Gastroesophageal sphincter (tissue), 3 donors: ENCODE data around the gene MYO3B.

Experiments
- CTCF ChIP-seq, 4 experiments: fragments of 200-600 bp in 2 of 4; fragments of 450-650 bp in 2 of 4; sonication (generic) in 1 of 4; IDR thresholded peaks; one replicate each; pipeline ENCODE4 v1.5.1; 2017 to 2019; ENCODE audit warnings: antibody characterized with exemption in 4 of 4, mild to moderate bottlenecking in 2 of 4, moderate library complexity in 2 of 4
- POLR2A ChIP-seq, 2 donors: fragments of 450-650 bp; IDR thresholded peaks; one replicate each; pipeline ENCODE4 v1.6.1; 2017; ENCODE audit warnings: antibody characterized with exemption in 2 of 2, mild to moderate bottlenecking in 2 of 2, moderate library complexity in 1 of 2
- POLR2AphosphoS5 ChIP-seq: sonication (generic); formaldehyde crosslinking; IDR thresholded peaks from one replicate; pipeline ENCODE4 v1.6.1; 2017; ENCODE audit warnings: antibody characterized with exemption

- TF ChIP-seq POLR2A (IDR thresholded peaks at IDR 0.05) (no peak), CTCF (IDR thresholded peaks at IDR 0.05) (no peak), POLR2AphosphoS5 (no peak)
Observed at GRCh38 chr2:170656669-170657068, 478.7 kb downstream of the MYO3B start.
